Tibial nerve (tissue), 4 donors: Measurements from ENCODE around the gene MLLT1.

ENCODE experiments used
- CTCF ChIP-seq, 5 experiments: fragments of 200-600 bp in 3 of 5; fragments of 450-650 bp in 2 of 5; sonication (generic) in 3 of 5; IDR thresholded peaks; one replicate each; pipeline ENCODE4 v1.5.1; 2016 to 2019; ENCODE audit warnings: antibody characterized with exemption in 5 of 5, mild to moderate bottlenecking in 3 of 5, moderate library complexity in 2 of 5
- EP300 ChIP-seq, 2 donors: sonication (generic); formaldehyde crosslinking; IDR thresholded peaks; one replicate each; pipeline ENCODE4 v1.6.1; 2017; ENCODE audit warnings: antibody characterized with exemption in 2 of 2, mild to moderate bottlenecking in 1 of 2
- POLR2A ChIP-seq, 2 donors: fragments of 450-650 bp; IDR thresholded peaks; one replicate each; pipeline ENCODE4 v1.6.1; 2017; ENCODE audit warnings: antibody characterized with exemption in 2 of 2, mild to moderate bottlenecking in 2 of 2, moderate library complexity in 2 of 2

- TF ChIP-seq CTCF (IDR thresholded peaks at IDR 0.05) (no peak), EP300 (IDR thresholded peaks at IDR 0.05) (no peak), POLR2A (IDR thresholded peaks at IDR 0.05) (no peak)
Measured at GRCh38 chr19:6204866-6205723, 74.7 kb downstream of the MLLT1 start.
